GM19023 (cell line): Measurements from ENCODE around the gene TRPV4.

ENCODE experiments used
- ATAC-seq: cut with Tn5 transposase; IDR thresholded peaks from one replicate; pipeline ENCODE4 v1.9.1; 2021; ENCODE audit warnings: mild to moderate bottlenecking, moderate library complexity; ENCODE audit not compliant: unreplicated experiment

Gene TRPV4

DNA sequence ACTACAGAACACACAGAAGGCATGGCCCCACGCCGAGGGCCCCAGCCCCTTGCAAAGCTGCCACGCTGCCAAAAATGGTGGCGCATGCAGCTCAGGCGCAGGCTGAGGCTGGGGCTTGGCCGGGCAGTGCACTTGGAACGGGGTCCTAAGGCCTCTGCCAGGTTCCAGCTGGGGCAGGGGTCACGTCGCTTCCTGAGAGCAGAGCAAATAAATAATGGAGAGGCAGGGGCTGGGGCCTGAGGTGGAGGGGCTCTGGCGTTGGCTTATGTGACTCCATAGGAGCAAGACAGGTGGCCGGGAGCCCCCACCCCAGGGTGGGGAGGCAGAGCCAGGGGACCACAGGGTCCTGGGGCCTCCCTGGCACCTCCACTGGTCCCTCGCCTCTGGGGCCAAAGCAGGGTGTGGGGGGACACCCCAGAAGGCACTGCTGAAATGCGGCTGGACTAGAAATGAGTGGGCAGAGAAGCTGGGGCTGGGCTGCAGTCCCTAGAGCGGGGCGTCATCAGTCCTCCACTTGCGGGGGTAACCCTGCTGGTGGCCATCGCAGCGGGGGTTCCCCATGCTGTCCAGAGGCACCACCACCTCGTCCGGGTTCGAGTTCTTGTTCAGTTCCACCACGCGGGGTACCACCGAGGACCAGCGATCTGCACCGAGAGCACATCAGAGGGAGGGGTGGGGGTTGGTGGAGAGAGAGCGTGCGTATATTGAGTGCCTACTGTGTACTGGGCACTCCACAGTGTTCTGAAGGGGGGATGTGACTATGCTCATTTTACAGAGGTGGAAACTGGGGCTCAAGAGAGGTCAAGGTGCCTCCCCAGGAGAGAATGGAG, 49.8 kb downstream of the TRPV4 start:
- ATAC-seq = no peak

GRCh38 chr12:109782326-109782703, 50.9 kb downstream of the TRPV4 start:
- ATAC-seq = no peak

DNA sequence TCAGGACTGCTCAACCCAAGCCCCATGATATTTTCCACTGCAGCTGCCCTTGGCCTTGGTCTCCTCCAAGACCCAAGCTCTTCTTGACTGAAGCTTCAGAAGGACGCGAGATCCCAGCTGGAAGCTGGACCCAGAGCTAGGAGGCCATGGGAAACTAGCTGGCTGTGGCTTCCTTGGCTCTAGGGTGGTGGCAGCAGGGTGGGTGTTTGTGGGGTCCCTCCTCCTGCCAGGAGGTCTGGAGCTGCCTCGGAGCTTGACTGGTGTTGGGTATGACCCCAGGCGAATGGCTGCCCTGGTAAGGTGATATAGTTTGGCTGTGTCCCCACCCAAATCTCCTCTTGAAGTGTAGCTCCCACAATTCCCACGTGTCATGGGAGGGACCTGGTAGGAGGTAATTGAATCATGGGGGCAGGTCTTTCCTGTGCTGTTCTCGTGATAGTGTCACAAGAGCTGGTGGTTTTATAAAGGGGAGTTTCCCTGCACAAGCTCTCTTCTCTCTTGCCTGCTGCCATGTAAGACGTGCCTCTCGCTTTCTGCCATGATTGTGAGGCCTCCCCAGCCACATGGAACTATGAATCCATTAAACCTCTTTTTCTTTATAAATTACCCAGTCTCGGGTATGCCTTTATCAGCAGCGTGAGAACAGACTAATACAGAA, 51.4 kb downstream of the TRPV4 start:
- ATAC-seq = no peak

- no peak for ATAC-seq
Measured at GRCh38 chr12:109779382-109779781, 53.8 kb downstream of the TRPV4 start.

DNA sequence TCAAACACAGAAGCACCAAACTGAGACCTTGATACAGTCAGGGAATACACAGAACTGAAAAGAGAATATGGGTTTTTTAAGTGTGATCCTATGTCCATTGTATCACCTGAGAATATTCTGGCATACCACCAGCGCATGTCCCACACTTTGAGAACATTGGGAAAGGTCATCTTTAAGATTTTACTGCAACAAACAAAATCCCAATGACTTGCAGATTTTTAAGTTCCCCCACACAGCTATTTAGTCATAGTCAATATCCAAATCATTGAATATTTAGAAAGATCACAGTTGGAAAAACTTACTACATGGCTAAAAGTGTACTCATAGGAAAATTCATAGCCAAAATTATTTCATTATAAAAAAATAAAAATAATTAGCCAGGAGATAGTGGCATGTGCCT, 54.5 kb downstream of the TRPV4 start:
- ATAC-seq = no peak

DNA sequence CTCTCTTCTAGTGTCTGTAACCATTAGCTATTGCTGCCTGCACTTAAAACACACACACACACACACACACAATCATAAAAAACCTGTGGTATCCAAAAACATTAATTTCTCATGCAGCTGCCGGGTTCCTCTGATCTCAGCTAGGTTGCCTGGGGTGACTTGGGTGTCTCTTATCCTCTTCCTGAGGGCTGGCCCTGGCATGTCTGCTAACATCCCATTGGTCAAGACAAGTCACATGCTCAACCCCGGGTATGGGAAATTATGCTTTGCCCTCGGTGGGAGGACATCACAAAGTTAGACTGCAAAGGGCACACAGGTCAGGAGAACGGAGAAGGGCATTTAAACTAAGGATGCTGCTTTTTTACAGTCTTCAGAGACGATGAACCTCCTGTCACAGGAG, 55.7 kb downstream of the TRPV4 start:
- no peak for ATAC-seq

GRCh38 chr12:109776624-109777023, 56.6 kb downstream of the TRPV4 start:
- ATAC-seq = no peak

- ATAC-seq = no peak
Measured at GRCh38 chr12:109775172-109775881, 57.9 kb downstream of the TRPV4 start.

- ATAC-seq = no peak
Measured at GRCh38 chr12:109773384-109774011, 59.7 kb downstream of the TRPV4 start.

GRCh38 chr12:109772622-109773321, 60.4 kb downstream of the TRPV4 start:
- no peak for ATAC-seq

DNA sequence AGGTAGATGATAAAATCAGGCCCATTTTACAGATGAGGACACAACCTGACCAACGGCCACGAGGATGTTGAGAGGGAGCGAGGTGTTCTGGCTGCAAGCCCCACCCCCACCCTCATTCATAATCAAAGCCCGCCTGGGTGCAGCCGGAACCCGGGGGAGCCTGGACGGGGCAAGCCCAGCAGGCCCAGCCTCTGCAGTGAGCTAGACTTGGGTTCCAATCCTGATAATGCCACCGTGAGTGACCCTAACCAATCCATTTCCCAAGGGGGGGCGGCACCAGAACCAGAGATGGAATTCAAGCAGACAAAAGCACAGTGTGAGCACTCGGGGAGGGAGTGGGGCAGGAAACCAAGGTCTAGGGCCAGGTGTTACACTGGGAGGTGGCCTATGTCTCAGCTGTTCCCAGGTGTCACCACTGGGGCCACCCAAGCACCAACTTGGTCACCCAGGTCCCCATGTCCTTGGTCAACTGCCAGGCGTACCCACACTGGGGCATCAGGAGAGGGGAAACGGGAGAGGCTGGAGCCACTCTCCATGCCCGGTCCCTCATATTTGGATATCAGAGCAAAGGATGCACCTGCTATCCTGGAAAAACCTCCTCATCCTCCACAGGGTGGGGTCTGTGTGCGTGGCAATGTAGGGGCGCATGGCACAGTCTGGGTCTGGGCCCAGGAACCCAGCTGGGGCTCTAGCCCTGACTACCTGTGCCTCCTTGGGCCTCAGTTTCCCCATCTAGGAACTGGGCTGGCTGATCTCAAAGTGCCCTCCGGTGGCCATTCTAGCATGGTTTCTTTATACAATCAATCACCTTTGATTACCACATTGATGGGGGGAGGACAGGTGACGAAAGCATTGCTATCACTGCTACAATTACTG, 61.2 kb downstream of the TRPV4 start:
- no peak for ATAC-seq

- ATAC-seq = no peak
Measured at GRCh38 chr12:109770861-109771670, 62.1 kb downstream of the TRPV4 start.

- ATAC-seq = no peak
Measured at GRCh38 chr12:109770104-109770860, 62.9 kb downstream of the TRPV4 start.

GRCh38 chr12:109768901-109769670, 64.1 kb downstream of the TRPV4 start:
- ATAC-seq = no peak

DNA sequence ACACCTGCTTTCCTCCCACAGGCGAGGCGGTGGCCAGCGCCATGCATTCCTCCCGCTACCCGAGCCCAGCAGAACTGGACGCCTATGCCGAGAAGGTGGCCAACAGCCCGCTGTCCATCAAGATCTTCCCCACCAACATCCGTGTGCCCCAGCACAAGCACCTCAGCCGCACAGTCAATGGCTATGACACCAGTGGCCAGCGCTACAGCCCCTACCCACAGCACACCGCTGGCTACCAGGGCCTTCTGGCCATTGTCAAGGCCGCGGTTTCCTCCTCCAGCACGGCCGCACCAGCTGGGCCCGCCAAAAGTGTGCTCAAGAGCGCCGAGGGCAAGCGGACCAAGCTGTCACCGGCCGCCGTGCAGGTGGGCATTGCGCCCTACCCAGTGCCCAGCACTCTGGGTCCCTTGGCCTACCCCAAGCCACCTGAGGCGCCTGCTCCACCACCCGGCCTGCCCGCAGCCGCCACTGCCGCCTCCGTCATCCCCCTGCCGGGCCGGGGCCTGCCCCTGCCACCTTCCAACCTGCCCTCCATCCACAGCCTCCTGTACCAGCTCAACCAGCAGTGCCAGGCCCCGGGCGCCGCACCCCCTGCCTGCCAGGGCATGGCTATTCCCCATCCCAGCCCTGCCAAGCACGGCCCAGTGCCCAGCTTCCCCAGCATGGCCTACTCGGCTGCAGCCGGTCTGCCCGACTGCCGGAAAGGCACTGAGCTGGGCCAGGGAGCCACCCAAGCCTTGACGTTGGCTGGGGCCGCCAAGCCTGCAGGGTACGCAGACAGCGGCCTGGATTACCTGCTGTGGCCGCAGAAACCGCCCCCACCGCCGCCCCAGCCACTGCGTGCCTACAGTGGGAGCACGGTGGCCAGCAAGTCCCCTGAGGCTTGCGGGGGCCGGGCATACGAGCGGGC, 65.0 kb downstream of the TRPV4 start:
- no peak for ATAC-seq

- ATAC-seq = no peak
Measured at GRCh38 chr12:109767456-109767855, 65.7 kb downstream of the TRPV4 start.
